ENCODE results near the gene TMEM11. TPM values are rescaled to one million over a fixed set of nuclear protein-coding genes. Genes with fewer than 3 reads are reported as not detected.

The TMEM11 gene
- total and polyA plus RNA-seq, 2 of the 8 experiments (the other 6 are each of a cell fraction or from before 2014, with no cell fraction given) = 33.3 to 90.4 TPM

DNA sequence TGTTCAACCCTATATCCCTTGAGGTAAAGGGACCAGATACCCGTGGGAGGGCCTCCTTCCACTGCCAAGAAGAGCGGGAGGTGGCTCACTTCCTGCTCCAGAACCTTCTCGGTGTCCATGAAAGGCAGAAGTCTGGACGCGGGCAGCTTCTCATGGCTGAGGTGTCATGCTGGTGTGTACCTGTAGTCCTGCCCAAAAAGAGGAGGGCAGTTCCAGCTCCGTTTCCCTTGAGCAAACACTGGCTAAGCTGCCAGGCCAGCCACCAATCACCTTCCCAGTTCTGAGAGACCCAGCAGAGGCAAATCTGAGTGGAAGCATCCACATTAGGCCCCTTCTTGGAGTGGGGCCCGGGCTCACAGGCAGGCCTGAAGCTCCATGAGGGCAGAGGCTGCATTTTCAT lies 5.6 kb downstream of the TMEM11 start (continued):
- TF ChIP-seq TEAD4 (IDR thresholded peaks at IDR 0.05; ENCODE audit: low read depth, low read length) = no peak
- no peak for TF ChIP-seq SP1 (IDR thresholded peaks at IDR 0.05; ENCODE audit: low read depth, low read length)
- TF ChIP-seq NRF1 (IDR thresholded peaks at IDR 0.05; ENCODE audit: low read depth, low read length) = no peak
- TF ChIP-seq CTBP2 (IDR thresholded peaks at IDR 0.05; ENCODE audit: borderline replicate concordance, insufficient read depth, insufficient read length, low read length) = no peak
- TF ChIP-seq, protein P1, sequence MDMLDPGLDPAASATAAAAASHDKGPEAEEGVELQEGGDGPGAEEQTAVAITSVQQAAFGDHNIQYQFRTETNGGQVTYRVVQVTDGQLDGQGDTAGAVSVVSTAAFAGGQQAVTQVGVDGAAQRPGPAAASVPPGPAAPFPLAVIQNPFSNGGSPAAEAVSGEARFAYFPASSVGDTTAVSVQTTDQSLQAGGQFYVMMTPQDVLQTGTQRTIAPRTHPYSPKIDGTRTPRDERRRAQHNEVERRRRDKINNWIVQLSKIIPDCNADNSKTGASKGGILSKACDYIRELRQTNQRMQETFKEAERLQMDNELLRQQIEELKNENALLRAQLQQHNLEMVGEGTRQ (IDR thresholded peaks at IDR 0.05; ENCODE audit: low read length) = no peak
- TF ChIP-seq, protein P2, sequence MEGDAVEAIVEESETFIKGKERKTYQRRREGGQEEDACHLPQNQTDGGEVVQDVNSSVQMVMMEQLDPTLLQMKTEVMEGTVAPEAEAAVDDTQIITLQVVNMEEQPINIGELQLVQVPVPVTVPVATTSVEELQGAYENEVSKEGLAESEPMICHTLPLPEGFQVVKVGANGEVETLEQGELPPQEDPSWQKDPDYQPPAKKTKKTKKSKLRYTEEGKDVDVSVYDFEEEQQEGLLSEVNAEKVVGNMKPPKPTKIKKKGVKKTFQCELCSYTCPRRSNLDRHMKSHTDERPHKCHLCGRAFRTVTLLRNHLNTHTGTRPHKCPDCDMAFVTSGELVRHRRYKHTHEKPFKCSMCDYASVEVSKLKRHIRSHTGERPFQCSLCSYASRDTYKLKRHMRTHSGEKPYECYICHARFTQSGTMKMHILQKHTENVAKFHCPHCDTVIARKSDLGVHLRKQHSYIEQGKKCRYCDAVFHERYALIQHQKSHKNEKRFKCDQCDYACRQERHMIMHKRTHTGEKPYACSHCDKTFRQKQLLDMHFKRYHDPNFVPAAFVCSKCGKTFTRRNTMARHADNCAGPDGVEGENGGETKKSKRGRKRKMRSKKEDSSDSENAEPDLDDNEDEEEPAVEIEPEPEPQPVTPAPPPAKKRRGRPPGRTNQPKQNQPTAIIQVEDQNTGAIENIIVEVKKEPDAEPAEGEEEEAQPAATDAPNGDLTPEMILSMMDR (IDR thresholded peaks at IDR 0.05; ENCODE audit: control extremely low read depth in 1 of 3, insufficient read depth in 1 of 3, low read depth in 1 of 3, low read length in 3 of 3) = no peak
- no peak for TF ChIP-seq EGR1 (IDR thresholded peaks at IDR 0.05; ENCODE audit: borderline replicate concordance, low read depth, low read length)
- TF ChIP-seq RFX5 (IDR thresholded peaks at IDR 0.05; ENCODE audit: borderline replicate concordance, low read depth, low read length) = no peak

Measured in H1 (cell line).